WTC11 (cell line): ENCODE measurements around the gene DNAJC25. TPM values are rescaled to one million over a fixed set of nuclear protein-coding genes. Genes with fewer than 3 reads are reported as not detected.

Experiments used
- ATAC-seq: fragments of 200-7000 bp; cut with Tn5 transposase; 2 replicates; pipeline ENCODE4 v1.10.0; 2021; ENCODE audit warnings: mild to moderate bottlenecking, moderate library complexity
- CTCF ChIA-PET: fragments of 300-600 bp; sonication (Branson Sonifier 250); formaldehyde crosslinking; loops from one replicate; lab custom pipeline; 2021; ENCODE audit warnings: antibody characterized with exemption; lab: Charles Lee
- POLR2A ChIA-PET: fragments of 350-600 bp; sonication (Branson Sonifier 250); formaldehyde crosslinking; loops from one replicate; lab custom pipeline; 2021; ENCODE audit warnings: antibody characterized with exemption; lab: Charles Lee
- DNase-seq: peaks from one replicate; pipeline ENCODE4 v3.0.0; 2021; ENCODE audit warnings: low spot score
- H3K27ac Mint-ChIP-seq: 2 replicates; pipeline ENCODE4 v1.8.0; 2021; ENCODE audit warnings: mixed read lengths
- H3K27me3 Mint-ChIP-seq: 2 replicates; pipeline ENCODE4 v1.8.0; 2021; ENCODE audit warnings: low read depth, mild to moderate bottlenecking, moderate library complexity, mixed read lengths
- H3K36me3 Mint-ChIP-seq: 2 replicates; pipeline ENCODE4 v1.8.0; 2021; ENCODE audit warnings: mixed read lengths
- H3K4me1 Mint-ChIP-seq: 2 replicates; pipeline ENCODE4 v1.8.0; 2022; ENCODE audit warnings: mixed read lengths
- H3K4me3 Mint-ChIP-seq: 2 replicates; pipeline ENCODE4 v1.8.0; 2021; ENCODE audit warnings: mild to moderate bottlenecking, moderate library complexity, mixed read lengths
- H3K9me3 Mint-ChIP-seq: 2 replicates; pipeline ENCODE4 v1.8.0; 2021; ENCODE audit warnings: mixed read lengths
- CREB1 ChIP-seq: sonication (generic); formaldehyde crosslinking; IDR thresholded peaks from 2 replicates; pipeline ENCODE4 v1.8.0; 2023; ENCODE audit warnings: mild to moderate bottlenecking, missing genetic modification reagents
- FOXJ3 ChIP-seq: sonication (generic); formaldehyde crosslinking; IDR thresholded peaks from 2 replicates; pipeline ENCODE4 v1.9.0; 2021; ENCODE audit warnings: missing genetic modification reagents, mild to moderate bottlenecking, borderline replicate concordance
- FOXK1 ChIP-seq: sonication (generic); formaldehyde crosslinking; IDR thresholded peaks from 2 replicates; pipeline ENCODE4 v1.8.0; 2022; ENCODE audit warnings: mild to moderate bottlenecking, moderate library complexity, missing genetic modification reagents
- NFYB ChIP-seq: sonication (generic); formaldehyde crosslinking; conservative IDR thresholded peaks from 2 replicates; pipeline ENCODE4 v1.8.0; 2022; ENCODE audit warnings: low read depth, missing genetic modification reagents
- NR3C1 ChIP-seq: sonication (generic); formaldehyde crosslinking; conservative IDR thresholded peaks from 2 replicates; pipeline ENCODE4 v1.8.1; 2023; ENCODE audit warnings: low read depth, mild to moderate bottlenecking, missing genetic modification reagents
- PRRX2 ChIP-seq: fragments of 250-450 bp; sonication (Bioruptor Pico); IDR thresholded peaks from 2 replicates; pipeline ENCODE4 v1.8.0; 2021; ENCODE audit warnings: mild to moderate bottlenecking
- RORB ChIP-seq: fragments of 250-450 bp; sonication (Bioruptor Pico); IDR thresholded peaks from 2 replicates; pipeline ENCODE4 v1.9.0; 2021; ENCODE audit warnings: mild to moderate bottlenecking
- ZNF121 ChIP-seq: sonication (generic); formaldehyde crosslinking; IDR thresholded peaks from 2 replicates; pipeline ENCODE4 v1.8.0; 2023; ENCODE audit warnings: missing genetic modification reagents
- ZNF219 ChIP-seq: sonication (generic); formaldehyde crosslinking; IDR thresholded peaks from 2 replicates; pipeline ENCODE4 v1.8.0; 2023; ENCODE audit warnings: missing genetic modification reagents, mild to moderate bottlenecking, borderline replicate concordance
- ZNF232 ChIP-seq: sonication (generic); formaldehyde crosslinking; IDR thresholded peaks from 2 replicates; pipeline ENCODE4 v1.8.0; 2022; ENCODE audit warnings: mild to moderate bottlenecking, missing genetic modification reagents
- total RNA-seq: library from RNA; stranded (reverse); gene quantifications from 3 replicates; pipeline ENCODE4 v1.2.3, GENCODE V29; 2021
- TF ChIP-seq, protein P1 (sequence below): sonication (generic); formaldehyde crosslinking; IDR thresholded peaks from 2 replicates; pipeline ENCODE4 v1.8.1; 2022; ENCODE audit warnings: missing genetic modification reagents, borderline replicate concordance
- TF ChIP-seq, protein P2 (sequence below): sonication (generic); formaldehyde crosslinking; IDR thresholded peaks from 2 replicates; pipeline ENCODE4 v1.8.0; 2022; ENCODE audit warnings: mild to moderate bottlenecking, missing genetic modification reagents
- TF ChIP-seq, protein P3 (sequence below): fragments of 250-450 bp; sonication (Bioruptor Pico); IDR thresholded peaks from 2 replicates; pipeline ENCODE4 v1.9.0; 2021; ENCODE audit warnings: moderate library complexity, mild to moderate bottlenecking, inconsistent platforms, borderline replicate concordance
- TF ChIP-seq, protein P4 (sequence below): fragments of 200-600 bp; IDR thresholded peaks from 2 replicates; pipeline ENCODE4 v1.8.0; 2022; ENCODE audit warnings: antibody characterized with exemption
- TF ChIP-seq, protein P5 (sequence below): sonication (generic); formaldehyde crosslinking; IDR thresholded peaks from 2 replicates; pipeline ENCODE4 v1.8.0; 2023; ENCODE audit warnings: mild to moderate bottlenecking, missing genetic modification reagents
- TF ChIP-seq, protein P6 (sequence below): sonication (generic); formaldehyde crosslinking; IDR thresholded peaks from 2 replicates; pipeline ENCODE4 v1.8.1; 2023; ENCODE audit warnings: mild to moderate bottlenecking, moderate library complexity, missing genetic modification reagents
- TF ChIP-seq, protein P7 (sequence below): sonication (generic); formaldehyde crosslinking; IDR thresholded peaks from 2 replicates; pipeline ENCODE4 v1.8.1; 2022; ENCODE audit warnings: mild to moderate bottlenecking, missing genetic modification reagents, moderate library complexity, borderline replicate concordance
- TF ChIP-seq, protein P8 (sequence below): sonication (generic); formaldehyde crosslinking; IDR thresholded peaks from 2 replicates; pipeline ENCODE4 v1.8.1; 2023; ENCODE audit warnings: mild to moderate bottlenecking, missing genetic modification reagents, moderate library complexity

The DNAJC25 gene
- total RNA-seq, 1 experiment from 2014 or later = 7.4 TPM

DNA sequence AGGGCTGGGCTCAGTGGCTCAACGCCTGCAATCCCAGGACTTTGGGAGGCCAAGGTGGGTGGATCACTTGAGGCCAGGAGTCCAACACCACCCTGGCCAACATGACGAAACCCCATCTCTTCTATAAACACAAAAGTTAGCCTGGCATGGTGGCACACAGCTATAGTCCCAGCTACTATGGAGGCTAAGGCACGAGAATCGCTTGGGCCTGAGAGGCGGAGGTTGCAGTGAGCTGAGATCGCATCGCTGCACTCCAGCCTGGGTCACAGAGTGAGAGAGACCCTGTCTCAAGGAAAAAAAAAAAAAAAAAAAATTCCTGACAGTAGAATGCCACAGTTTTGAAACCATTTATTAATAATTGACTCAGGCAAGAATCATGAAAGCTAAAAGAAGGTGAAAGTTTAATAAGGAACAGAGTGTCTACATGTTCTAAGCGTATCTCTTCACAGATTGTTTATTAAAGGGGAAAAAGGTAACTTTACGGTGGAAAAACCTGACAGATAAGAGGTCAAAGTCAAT lies 26.0 kb upstream of the DNAJC25 start (continued):
- TF ChIP-seq, protein P1, sequence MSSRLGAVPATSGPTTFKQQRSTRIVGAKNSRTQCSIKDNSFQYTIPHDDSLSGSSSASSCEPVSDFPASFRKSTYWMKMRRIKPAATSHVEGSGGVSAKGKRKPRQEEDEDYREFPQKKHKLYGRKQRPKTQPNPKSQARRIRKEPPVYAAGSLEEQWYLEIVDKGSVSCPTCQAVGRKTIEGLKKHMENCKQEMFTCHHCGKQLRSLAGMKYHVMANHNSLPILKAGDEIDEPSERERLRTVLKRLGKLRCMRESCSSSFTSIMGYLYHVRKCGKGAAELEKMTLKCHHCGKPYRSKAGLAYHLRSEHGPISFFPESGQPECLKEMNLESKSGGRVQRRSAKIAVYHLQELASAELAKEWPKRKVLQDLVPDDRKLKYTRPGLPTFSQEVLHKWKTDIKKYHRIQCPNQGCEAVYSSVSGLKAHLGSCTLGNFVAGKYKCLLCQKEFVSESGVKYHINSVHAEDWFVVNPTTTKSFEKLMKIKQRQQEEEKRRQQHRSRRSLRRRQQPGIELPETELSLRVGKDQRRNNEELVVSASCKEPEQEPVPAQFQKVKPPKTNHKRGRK (CRISPR knock-in tag) = no peak
- TF ChIP-seq RORB (CRISPR knock-in tag) = no peak
- TF ChIP-seq, protein P2, sequence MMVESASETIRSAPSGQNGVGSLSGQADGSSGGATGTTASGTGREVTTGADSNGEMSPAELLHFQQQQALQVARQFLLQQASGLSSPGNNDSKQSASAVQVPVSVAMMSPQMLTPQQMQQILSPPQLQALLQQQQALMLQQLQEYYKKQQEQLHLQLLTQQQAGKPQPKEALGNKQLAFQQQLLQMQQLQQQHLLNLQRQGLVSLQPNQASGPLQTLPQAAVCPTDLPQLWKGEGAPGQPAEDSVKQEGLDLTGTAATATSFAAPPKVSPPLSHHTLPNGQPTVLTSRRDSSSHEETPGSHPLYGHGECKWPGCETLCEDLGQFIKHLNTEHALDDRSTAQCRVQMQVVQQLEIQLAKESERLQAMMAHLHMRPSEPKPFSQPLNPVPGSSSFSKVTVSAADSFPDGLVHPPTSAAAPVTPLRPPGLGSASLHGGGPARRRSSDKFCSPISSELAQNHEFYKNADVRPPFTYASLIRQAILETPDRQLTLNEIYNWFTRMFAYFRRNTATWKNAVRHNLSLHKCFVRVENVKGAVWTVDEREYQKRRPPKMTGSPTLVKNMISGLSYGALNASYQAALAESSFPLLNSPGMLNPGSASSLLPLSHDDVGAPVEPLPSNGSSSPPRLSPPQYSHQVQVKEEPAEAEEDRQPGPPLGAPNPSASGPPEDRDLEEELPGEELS = no peak
- TF ChIP-seq, protein P3, sequence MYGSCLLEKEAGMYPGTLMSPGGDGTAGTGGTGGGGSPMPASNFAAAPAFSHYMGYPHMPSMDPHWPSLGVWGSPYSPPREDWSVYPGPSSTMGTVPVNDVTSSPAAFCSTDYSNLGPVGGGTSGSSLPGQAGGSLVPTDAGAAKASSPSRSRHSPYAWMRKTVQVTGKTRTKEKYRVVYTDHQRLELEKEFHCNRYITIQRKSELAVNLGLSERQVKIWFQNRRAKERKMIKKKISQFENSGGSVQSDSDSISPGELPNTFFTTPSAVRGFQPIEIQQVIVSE = no peak
- TF ChIP-seq, protein P4, sequence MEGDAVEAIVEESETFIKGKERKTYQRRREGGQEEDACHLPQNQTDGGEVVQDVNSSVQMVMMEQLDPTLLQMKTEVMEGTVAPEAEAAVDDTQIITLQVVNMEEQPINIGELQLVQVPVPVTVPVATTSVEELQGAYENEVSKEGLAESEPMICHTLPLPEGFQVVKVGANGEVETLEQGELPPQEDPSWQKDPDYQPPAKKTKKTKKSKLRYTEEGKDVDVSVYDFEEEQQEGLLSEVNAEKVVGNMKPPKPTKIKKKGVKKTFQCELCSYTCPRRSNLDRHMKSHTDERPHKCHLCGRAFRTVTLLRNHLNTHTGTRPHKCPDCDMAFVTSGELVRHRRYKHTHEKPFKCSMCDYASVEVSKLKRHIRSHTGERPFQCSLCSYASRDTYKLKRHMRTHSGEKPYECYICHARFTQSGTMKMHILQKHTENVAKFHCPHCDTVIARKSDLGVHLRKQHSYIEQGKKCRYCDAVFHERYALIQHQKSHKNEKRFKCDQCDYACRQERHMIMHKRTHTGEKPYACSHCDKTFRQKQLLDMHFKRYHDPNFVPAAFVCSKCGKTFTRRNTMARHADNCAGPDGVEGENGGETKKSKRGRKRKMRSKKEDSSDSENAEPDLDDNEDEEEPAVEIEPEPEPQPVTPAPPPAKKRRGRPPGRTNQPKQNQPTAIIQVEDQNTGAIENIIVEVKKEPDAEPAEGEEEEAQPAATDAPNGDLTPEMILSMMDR = no peak
- TF ChIP-seq, protein P5, sequence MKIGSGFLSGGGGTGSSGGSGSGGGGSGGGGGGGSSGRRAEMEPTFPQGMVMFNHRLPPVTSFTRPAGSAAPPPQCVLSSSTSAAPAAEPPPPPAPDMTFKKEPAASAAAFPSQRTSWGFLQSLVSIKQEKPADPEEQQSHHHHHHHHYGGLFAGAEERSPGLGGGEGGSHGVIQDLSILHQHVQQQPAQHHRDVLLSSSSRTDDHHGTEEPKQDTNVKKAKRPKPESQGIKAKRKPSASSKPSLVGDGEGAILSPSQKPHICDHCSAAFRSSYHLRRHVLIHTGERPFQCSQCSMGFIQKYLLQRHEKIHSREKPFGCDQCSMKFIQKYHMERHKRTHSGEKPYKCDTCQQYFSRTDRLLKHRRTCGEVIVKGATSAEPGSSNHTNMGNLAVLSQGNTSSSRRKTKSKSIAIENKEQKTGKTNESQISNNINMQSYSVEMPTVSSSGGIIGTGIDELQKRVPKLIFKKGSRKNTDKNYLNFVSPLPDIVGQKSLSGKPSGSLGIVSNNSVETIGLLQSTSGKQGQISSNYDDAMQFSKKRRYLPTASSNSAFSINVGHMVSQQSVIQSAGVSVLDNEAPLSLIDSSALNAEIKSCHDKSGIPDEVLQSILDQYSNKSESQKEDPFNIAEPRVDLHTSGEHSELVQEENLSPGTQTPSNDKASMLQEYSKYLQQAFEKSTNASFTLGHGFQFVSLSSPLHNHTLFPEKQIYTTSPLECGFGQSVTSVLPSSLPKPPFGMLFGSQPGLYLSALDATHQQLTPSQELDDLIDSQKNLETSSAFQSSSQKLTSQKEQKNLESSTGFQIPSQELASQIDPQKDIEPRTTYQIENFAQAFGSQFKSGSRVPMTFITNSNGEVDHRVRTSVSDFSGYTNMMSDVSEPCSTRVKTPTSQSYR (CRISPR knock-in tag) = no peak
- TF ChIP-seq, protein P6, sequence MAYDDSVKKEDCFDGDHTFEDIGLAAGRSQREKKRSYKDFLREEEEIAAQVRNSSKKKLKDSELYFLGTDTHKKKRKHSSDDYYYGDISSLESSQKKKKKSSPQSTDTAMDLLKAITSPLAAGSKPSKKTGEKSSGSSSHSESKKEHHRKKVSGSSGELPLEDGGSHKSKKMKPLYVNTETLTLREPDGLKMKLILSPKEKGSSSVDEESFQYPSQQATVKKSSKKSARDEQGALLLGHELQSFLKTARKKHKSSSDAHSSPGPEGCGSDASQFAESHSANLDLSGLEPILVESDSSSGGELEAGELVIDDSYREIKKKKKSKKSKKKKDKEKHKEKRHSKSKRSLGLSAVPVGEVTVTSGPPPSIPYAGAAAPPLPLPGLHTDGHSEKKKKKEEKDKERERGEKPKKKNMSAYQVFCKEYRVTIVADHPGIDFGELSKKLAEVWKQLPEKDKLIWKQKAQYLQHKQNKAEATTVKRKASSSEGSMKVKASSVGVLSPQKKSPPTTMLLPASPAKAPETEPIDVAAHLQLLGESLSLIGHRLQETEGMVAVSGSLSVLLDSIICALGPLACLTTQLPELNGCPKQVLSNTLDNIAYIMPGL = no peak

DNA sequence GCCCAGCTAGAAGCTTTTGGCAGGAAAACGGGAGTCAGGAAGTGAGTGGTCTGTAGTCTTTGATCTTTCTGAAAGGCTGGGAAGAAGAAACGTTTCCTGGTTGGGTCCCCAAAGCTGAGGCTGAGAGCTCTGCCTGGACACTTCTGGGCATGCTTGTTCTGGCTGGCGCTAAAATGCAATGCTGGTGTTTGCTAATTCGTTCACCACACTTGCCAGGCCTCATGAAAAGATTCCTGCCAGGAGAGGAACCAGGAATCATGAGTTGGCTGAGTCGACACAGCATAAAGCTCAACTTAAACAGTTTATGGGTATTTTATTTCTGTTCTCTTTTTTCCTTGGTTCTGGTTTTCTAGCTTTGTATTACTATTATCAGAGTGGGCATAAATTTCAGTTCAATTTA lies 21.0 kb upstream of the DNAJC25 start:
- CTCF ChIA-PET = interaction anchor here (1.1 kb wide), 1 partner anchor 11 kb away, joined by 9 read pairs; no protein-coding TSS in a partner anchor
- no peak for ATAC-seq
- no peak for DNase-seq
- Mint-ChIP-seq H3K27me3 (no peaks in the 10 kb centered on the region), H3K4me3 (no peak overlapping the region), H3K4me1 (no peaks in the 10 kb centered on the region), H3K9me3 (no peaks in the 10 kb centered on the region), H3K36me3 (no peaks in the 10 kb centered on the region), H3K27ac (no peak overlapping the region)
- POLR2A ChIA-PET = no interaction called here
- TF ChIP-seq ZNF121 (CRISPR knock-in tag) (no peak), PRRX2 (CRISPR knock-in tag) (no peak), ZNF232 (CRISPR knock-in tag) (no peak), NR3C1 (CRISPR knock-in tag) (no peak)

DNA sequence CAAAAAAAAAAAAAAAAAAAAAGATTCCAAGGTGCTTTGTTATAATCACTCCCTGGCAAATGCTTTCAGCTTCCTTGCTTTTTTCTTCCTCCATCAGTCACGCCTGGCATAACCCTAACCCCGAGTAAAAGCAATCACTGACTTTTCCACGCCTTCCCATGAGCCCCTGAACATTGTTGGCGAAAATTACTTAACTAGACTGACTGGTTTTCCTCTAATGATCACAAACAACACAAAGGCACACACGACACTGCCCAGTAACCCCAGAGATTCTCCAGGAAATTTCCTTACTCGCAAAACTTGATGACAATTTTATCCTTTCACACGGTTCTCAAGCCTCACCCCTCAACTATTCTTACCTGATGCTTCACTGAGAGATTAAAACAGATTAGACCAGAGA lies 20.3 kb upstream of the DNAJC25 start:
- DNase-seq (no peak), ATAC-seq (no peak)
- Mint-ChIP-seq H3K27ac (no peak overlapping the region), H3K9me3 (no peaks in the 10 kb centered on the region), H3K36me3 (no peaks in the 10 kb centered on the region), H3K27me3 (no peaks in the 10 kb centered on the region), H3K4me3 (no peak overlapping the region), H3K4me1 (peaks cover 3% of the 10 kb centered on the region; the same call in 1 of the 2 replicates)
- ChIA-PET POLR2A (no interaction called here), CTCF (interaction anchor here (1.1 kb wide), 1 partner anchor 10 kb away, joined by 9 read pairs; no protein-coding TSS in a partner anchor)
- TF ChIP-seq CREB1 (CRISPR knock-in tag) = no peak
- TF ChIP-seq, protein P2 = no peak
- TF ChIP-seq, protein P7, sequence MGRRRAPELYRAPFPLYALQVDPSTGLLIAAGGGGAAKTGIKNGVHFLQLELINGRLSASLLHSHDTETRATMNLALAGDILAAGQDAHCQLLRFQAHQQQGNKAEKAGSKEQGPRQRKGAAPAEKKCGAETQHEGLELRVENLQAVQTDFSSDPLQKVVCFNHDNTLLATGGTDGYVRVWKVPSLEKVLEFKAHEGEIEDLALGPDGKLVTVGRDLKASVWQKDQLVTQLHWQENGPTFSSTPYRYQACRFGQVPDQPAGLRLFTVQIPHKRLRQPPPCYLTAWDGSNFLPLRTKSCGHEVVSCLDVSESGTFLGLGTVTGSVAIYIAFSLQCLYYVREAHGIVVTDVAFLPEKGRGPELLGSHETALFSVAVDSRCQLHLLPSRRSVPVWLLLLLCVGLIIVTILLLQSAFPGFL (CRISPR knock-in tag) = no peak
- TF ChIP-seq, protein P8, sequence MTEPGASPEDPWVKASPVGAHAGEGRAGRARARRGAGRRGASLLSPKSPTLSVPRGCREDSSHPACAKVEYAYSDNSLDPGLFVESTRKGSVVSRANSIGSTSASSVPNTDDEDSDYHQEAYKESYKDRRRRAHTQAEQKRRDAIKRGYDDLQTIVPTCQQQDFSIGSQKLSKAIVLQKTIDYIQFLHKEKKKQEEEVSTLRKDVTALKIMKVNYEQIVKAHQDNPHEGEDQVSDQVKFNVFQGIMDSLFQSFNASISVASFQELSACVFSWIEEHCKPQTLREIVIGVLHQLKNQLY (CRISPR knock-in tag) = no peak
- TF ChIP-seq NFYB (CRISPR knock-in tag) = no peak
- no peak for TF ChIP-seq FOXK1
- no peak for TF ChIP-seq FOXJ3 (CRISPR knock-in tag)
- TF ChIP-seq PRRX2 (CRISPR knock-in tag) = no peak
- no peak for TF ChIP-seq ZNF219 (CRISPR knock-in tag)
